AG04449 (cell line): ENCODE data around the gene CCL20.

ENCODE experiments used
- CTCF ChIA-PET: fragments of 350-600 bp; formaldehyde crosslinking; extraction: SDS; loops from one replicate; lab custom pipeline; 2021; ENCODE audit warnings: antibody characterized with exemption; lab: Yijun Ruan, JAX
- POLR2A ChIA-PET: fragments of 400-600, 350-600 bp; formaldehyde crosslinking; extraction: SDS; loops from one replicate; lab custom pipeline; 2020; ENCODE audit warnings: antibody characterized with exemption, inconsistent platforms; lab: Yijun Ruan, JAX
- DNase-seq: peaks from one replicate; pipeline ENCODE4 v3.0.0-alpha.2; 2010; ENCODE audit warnings: low read depth, low spot score
- H3K4me3 ChIP-seq: 2 replicates; pipeline ENCODE4 v1.5.1; 2011; ENCODE audit warnings: low read depth, mild to moderate bottlenecking, control low read depth, low read length
- CTCF ChIP-seq: IDR thresholded peaks from one replicate; pipeline ENCODE4 v1.5.1; 2011; ENCODE audit warnings: mild to moderate bottlenecking, moderate library complexity, low read length, control low read depth, inconsistent platforms; ENCODE audit not compliant: insufficient read depth; ENCODE audit errors: missing control alignments

CCL20 gene

GRCh38 chr2:227813229-227813561 lies 447 bp upstream of the CCL20 start:
- no peak for DNase-seq
- no peak overlapping the region for H3K4me3 ChIP-seq
- CTCF ChIA-PET = no interaction called here
- POLR2A ChIA-PET = no interaction called here
- TF ChIP-seq CTCF = no peak

- DNase-seq = no peak
- CTCF ChIA-PET = interaction anchor here (0.6 to 1.1 kb wide), 2 partner anchors 16 to 458 kb away, joined by 3 to 4 read pairs; no protein-coding TSS in a partner anchor
- POLR2A ChIA-PET = no interaction called here
- no peak for TF ChIP-seq CTCF
- no peak overlapping the region for H3K4me3 ChIP-seq
These were observed 1.4 kb downstream of the CCL20 start for GRCh38 chr2:227815066-227815465.

- DNase-seq = no peak
- ChIA-PET CTCF (interaction anchor here (0.9 to 1.1 kb wide), 2 partner anchors 45 to 68 kb away, joined by 3 read pairs; no protein-coding TSS in a partner anchor), POLR2A (no interaction called here)
These were observed 3.1 kb downstream of the CCL20 start for GRCh38 chr2:227816507-227817294.

GRCh38 chr2:227817336-227817735 lies 3.7 kb downstream of the CCL20 start:
- no peak overlapping the region for H3K4me3 ChIP-seq
- CTCF ChIA-PET = interaction anchor here (0.9 to 1.1 kb wide), 2 partner anchors 44 to 68 kb away, joined by 3 read pairs; no protein-coding TSS in a partner anchor
- POLR2A ChIA-PET = no interaction called here
- no peak for DNase-seq
- no peak for TF ChIP-seq CTCF

More at GRCh38 chr2:227816507-227817294, 3.1 kb downstream of the CCL20 start:
- H3K4me3 ChIP-seq = no peak overlapping the region
- no peak for TF ChIP-seq CTCF

- ChIA-PET CTCF (interaction anchor here (1.0 to 1.2 kb wide), 2 partner anchors 44 to 52 kb away, joined by 4 to 8 read pairs; no protein-coding TSS in a partner anchor), POLR2A (interaction anchor here (0.6 kb wide), 1 partner anchor 26 kb away, joined by 5 read pairs; no protein-coding TSS in a partner anchor)
- DNase-seq = peak; percentile 100
- TF ChIP-seq CTCF = no peak
- no peak overlapping the region for H3K4me3 ChIP-seq
These were observed 4.4 kb downstream of the CCL20 start for GRCh38 chr2:227817850-227818674.
